Measurements from ENCODE around the gene PPP6R1. TPM values are rescaled to one million over a fixed set of nuclear protein-coding genes. Genes with fewer than 3 reads are reported as not detected.

The PPP6R1 gene
- total and polyA plus RNA-seq, 2 of the 13 experiments (the other 11 are each of a cell fraction or from before 2014, with no cell fraction given): 25.8 to 54.0 TPM

- intact Hi-C loops (cut with micrococcal nuclease; ENCODE audit: unreplicated experiment) (no loop called here), in situ Hi-C loops (cut with HindIII; ENCODE audit: extremely low pct_ligation_motif_present, low pct_unique_long_range_greater_than_20kb) (no loop called here)
- POLR2A ChIA-PET: interaction anchor here (1.4 to 1.8 kb wide), 2 partner anchors 26 to 47 kb away, joined by 3 to 6 read pairs; partner anchors contain the start of gene HSPBP1
- peaks cover 61% of the 10 kb centered on the region for H4K20me1 ChIP-seq (ENCODE audit: insufficient read depth, low read length)
- H2AFZ ChIP-seq (ENCODE audit: low read length): no peak overlapping the region
- H3K9me3 ChIP-seq (ENCODE audit: low read length): no peaks in the 10 kb centered on the region
- H3K4me2 ChIP-seq (ENCODE audit: low read depth, low read length): no peak overlapping the region
- H3K9ac ChIP-seq (ENCODE audit: insufficient read depth, low read depth, low read length): no peak overlapping the region
- CTCF ChIA-PET (ENCODE audit: low intra/inter-chr PET ratio, low total read pairs): no interaction called here
- 96% methylated on average over 22 of the region's 23 CpGs for WGBS (ENCODE audit: low lambda C conversion rate)
- H3K27me3 ChIP-seq (ENCODE audit: control insufficient read depth in 1 of 2, insufficient read depth in 2 of 2, low read length in 2 of 2): no peaks in the 10 kb centered on the region; a peak in 1 of 5 replicates
- no peak overlapping the region for H3K4me3 ChIP-seq (replicated peaks in 1 of 3; ENCODE audit: insufficient read depth in 1 of 3, low read depth in 2 of 3, low read length in 3 of 3)
- DNase-seq (ENCODE audit: low spot score) (no peak), FAIRE-seq (no peak), ATAC-seq (no peak)
- BruUV-seq (replicated peaks): no TSS peak
- H3K79me2 ChIP-seq (ENCODE audit: insufficient read depth, low read length): peaks cover 89% of the 10 kb centered on the region
- H3K27ac ChIP-seq (ENCODE audit: extremely low read length, insufficient read depth, low read length): no peak overlapping the region
- H3K36me3 ChIP-seq (replicated peaks in 1 of 2; ENCODE audit: control insufficient read depth in 1 of 2, insufficient read depth in 2 of 2, low read length in 2 of 2): peaks cover 11 to 36% of the 10 kb centered on the region in 2 experiments; a peak in 4 of 5 replicates
- TF ChIP-seq SRF (IDR thresholded peaks at IDR 0.05; ENCODE audit: low read depth, low read length): no peak
- TF ChIP-seq FOXA3 (CRISPR knock-in tag; IDR thresholded peaks at IDR 0.05): no peak
- TF ChIP-seq, protein P1, sequence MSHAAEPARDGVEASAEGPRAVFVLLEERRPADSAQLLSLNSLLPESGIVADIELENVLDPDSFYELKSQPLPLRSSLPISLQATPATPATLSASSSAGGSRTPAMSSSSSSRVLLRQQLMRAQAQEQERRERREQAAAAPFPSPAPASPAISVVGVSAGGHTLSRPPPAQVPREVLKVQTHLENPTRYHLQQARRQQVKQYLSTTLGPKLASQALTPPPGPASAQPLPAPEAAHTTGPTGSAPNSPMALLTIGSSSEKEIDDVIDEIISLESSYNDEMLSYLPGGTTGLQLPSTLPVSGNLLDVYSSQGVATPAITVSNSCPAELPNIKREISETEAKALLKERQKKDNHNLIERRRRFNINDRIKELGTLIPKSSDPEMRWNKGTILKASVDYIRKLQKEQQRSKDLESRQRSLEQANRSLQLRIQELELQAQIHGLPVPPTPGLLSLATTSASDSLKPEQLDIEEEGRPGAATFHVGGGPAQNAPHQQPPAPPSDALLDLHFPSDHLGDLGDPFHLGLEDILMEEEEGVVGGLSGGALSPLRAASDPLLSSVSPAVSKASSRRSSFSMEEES (CRISPR knock-in tag; IDR thresholded peaks at IDR 0.05): no peak
- peaks cover 66% of the 10 kb centered on the region for H3K4me1 ChIP-seq (ENCODE audit: insufficient read depth, low read length)
Observed at GRCh38 chr19:55253842-55254624, 4.8 kb downstream of the PPP6R1 start.
